ENCODE measurements around the gene CACNA1G.

DNA sequence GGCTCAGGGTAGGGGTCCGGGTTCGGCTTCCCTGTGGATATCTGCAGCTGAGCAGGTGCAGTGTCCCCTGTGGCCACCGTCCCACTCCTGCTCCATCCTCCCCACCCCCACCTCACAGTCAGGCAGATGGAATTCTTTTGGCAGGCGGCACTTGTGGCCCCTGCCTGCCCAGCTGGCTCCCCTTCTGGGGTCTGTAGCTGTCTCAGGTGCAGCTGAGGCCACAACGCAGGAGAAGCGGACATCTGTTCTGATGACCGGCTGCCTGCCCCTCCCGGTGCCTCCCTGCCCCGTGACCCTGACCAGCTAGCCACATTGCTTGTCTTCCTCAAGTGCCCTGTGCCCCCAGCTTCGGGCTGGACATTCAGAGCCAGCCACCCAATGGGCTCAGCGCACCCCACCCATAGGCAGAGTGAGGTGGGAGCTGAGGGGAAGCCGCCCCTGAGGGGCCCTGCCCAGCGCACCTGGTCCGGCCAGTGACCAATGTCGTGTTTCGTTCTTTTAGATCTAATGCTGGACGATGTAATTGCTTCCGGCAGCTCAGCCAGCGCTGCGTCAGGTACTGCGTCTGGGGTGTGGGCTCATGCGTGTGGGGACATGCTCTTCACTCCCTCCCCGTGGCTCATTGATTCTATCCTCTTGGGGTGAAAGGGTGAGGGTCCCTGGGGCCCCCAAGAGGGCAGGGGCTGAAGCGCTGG is 49.0 kb downstream of the CACNA1G start:
- TF ChIP-seq ZBTB8A (IDR thresholded peaks at IDR 0.05; ENCODE audit: partially characterized antibody) (no peak), BCOR (IDR thresholded peaks at IDR 0.05) (no peak), ZSCAN32 (CRISPR knock-in tag; IDR thresholded peaks at IDR 0.05) (no peak), ARID3A (IDR thresholded peaks at IDR 0.05; ENCODE audit: borderline replicate concordance, low read depth, low read length) (no peak)
